Astrocyte of the spinal cord (primary cell): Measurements from ENCODE around the gene IGSF3.

Experiments used
- DNase-seq: peaks from one replicate; pipeline ENCODE4 v3.0.0; 2011; ENCODE audit warnings: low read depth, low spot score
- H3K4me3 ChIP-seq: 2 replicates; pipeline ENCODE4 v1.5.1; 2011; ENCODE audit warnings: low read depth, mild to moderate bottlenecking, low read length, moderate library complexity
- in situ Hi-C: cut with HindIII; loops from 2 replicates; pipeline ENCODE4 v1.10.0; 2017; ENCODE audit warnings: low sequenced_read_pairs
- TF ChIP-seq, protein P1 (sequence below): IDR thresholded peaks from 2 replicates; pipeline ENCODE4 v1.5.1; 2012; ENCODE audit warnings: low read depth, mild to moderate bottlenecking, low read length, inconsistent platforms

IGSF3 gene

DNA sequence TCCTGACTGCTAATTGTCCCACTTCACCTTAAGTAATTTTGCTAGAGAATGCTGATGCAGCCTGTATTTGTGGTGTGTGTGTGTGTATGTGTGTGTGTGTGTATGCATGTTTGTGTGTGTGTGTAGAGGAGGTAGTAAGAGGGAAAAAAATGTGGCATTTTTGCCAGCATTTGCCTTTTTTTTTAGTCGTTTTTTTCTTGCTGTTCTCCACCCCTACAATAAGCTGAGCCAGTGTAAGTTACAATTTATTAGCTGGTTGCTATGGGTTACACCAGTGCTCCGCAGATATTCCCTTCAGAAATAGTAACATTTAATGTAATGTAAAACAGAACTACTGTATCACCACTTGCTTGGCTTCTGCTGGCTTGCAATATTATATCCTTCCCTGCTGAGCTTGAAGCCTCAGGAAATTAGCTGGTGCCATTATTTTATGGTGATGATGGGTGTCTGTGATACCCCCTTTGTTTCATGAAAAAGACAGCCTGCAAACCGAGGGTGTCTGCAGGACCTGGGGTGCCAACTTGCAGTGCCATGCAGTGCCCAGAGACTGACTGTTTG lies 23.4 kb upstream of the IGSF3 start:
- peak; percentile 40 for DNase-seq
- TF ChIP-seq, protein P1, sequence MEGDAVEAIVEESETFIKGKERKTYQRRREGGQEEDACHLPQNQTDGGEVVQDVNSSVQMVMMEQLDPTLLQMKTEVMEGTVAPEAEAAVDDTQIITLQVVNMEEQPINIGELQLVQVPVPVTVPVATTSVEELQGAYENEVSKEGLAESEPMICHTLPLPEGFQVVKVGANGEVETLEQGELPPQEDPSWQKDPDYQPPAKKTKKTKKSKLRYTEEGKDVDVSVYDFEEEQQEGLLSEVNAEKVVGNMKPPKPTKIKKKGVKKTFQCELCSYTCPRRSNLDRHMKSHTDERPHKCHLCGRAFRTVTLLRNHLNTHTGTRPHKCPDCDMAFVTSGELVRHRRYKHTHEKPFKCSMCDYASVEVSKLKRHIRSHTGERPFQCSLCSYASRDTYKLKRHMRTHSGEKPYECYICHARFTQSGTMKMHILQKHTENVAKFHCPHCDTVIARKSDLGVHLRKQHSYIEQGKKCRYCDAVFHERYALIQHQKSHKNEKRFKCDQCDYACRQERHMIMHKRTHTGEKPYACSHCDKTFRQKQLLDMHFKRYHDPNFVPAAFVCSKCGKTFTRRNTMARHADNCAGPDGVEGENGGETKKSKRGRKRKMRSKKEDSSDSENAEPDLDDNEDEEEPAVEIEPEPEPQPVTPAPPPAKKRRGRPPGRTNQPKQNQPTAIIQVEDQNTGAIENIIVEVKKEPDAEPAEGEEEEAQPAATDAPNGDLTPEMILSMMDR: no peak
- in situ Hi-C loops: no loop called here
- H3K4me3 ChIP-seq: no peak overlapping the region

DNA sequence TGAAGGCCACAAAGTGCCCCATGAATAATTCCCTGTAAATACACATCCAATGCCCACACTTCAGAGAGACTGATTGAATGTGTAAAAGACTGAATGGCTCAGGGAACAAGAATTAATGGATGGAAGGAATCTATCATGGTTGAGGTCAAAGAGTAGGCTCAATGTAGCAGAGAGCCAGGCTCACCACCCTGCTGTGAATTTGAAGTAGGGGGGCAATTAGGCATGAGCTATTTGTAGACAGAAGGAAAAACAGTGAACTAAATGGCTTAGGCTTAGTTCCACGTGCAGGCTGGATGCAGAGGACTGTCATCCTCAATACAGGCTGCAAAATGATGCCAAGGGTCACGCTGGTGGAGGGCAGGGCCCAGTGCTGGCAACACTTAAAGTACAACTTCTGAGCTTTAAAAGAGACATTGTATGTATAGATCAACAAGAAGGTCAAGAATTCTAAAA lies 22.9 kb upstream of the IGSF3 start:
- no peak overlapping the region for H3K4me3 ChIP-seq
- in situ Hi-C loops: no loop called here
- TF ChIP-seq, protein P1: no peak
- no peak for DNase-seq

DNA sequence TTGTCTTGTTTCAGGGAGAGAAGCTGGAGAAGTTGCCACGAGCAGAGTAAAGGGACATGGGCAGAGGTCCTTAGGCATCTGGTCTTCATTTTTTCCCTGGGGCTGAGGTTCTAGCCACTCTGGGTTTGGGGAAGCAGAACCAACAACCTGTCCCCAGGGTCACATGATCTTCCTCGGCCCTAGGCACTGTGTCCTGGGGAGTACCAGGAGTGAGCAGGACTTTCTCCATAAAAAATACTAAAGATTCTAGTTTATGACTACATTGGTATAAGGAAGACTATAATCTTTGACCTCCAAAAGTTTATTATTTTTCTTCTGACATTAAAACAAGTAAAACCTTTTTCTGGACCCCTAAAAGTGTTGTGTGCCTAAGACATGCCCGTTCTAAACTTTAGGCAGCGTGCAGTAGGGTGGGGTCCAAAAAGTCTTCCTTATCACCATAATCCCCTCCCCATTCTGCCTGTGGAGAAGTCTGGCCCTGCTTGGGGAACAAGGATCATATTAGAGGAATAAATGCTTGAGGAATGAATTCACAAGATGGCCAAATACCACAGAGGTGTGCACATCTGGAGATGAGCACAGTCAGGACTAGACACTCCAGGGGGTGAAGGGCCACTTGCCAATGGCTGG lies 19.3 kb upstream of the IGSF3 start:
- H3K4me3 ChIP-seq: no peak overlapping the region
- TF ChIP-seq, protein P1: no peak
- peak; percentile 38 for DNase-seq
- in situ Hi-C loops: no loop called here

DNA sequence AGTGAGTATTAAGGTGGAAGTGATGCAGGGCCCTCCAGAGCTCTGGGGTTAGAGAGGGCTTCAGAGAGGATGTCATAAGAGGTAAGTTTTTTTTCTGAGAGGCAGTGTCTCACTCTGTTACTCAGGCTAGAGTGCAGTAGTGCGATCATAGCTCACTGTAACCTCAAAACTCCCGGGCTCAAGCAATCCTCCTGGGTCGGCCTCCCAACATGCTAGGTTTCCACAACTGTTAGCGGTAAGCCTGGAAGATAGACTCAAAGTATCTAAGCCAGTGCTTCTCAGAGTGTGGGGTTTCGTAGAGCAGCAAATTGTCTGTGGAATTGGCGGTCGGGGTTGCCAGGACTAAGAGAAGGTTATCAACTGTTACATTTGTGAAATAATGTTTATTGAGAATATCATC lies 18.6 kb upstream of the IGSF3 start:
- H3K4me3 ChIP-seq: no peak overlapping the region
- TF ChIP-seq, protein P1: no peak
- DNase-seq: no peak
- in situ Hi-C loops: no loop called here

DNA sequence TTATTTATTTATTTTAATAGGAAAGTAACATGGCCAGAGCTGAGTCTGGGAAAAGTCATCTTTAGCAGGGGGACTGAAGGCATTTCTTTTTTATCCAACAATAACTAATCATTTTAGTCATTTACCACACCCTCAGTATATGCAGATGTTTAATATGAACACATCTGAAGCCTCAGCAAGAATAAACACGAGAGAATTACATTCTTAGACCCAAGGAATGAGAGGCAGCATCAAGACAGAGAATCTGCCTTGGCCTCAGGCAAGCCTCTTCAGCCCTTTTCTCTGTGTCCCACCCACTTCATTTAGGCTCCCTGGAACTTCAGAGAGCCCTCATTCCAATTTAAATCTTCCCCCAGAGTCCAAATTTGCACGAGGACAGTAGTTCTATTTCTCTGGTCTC lies 17.0 kb upstream of the IGSF3 start:
- TF ChIP-seq, protein P1: no peak
- H3K4me3 ChIP-seq: no peak overlapping the region
- no peak for DNase-seq
- in situ Hi-C loops: no loop called here

DNA sequence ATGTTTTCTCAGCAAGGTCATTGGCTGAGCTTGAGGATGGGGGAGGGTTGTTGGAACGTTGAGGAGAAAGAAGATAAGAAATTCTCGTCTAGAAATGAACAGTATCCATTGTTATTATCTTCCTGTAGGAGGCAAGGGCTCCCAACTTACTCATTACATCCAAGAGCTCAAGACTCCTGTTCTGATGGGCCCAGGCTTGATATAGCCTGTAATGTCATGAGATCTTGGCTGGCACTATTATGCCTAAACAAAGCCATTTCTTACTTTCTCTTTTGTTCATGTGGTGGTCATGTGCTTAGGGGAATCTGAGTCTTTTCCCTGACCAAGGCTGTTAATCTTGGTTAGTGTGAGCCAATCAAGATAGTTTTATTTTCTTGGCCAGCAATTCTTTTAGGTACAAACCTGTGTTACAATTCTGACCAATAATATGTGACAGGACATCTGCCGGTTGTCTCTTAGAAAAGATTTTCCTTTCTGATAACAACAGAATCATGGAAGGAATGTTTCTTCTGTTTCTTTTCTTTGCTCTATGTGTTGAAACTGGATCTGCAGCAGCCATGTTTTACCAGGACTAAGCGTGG lies 15.2 kb upstream of the IGSF3 start:
- in situ Hi-C loops: no loop called here
- TF ChIP-seq, protein P1: no peak
- no peak overlapping the region for H3K4me3 ChIP-seq
- no peak for DNase-seq
